HG03469 (cell line): ENCODE measurements around the gene RHOBTB1.
"Not testable (repeated sequence)": the region's sequence is repeated elsewhere in the genome, so short reads cannot be mapped to it uniquely, and the experiment has no call there.

Experiments used
- ATAC-seq: cut with Tn5 transposase; IDR thresholded peaks from one replicate; pipeline ENCODE4 v1.9.1; 2021; ENCODE audit warnings: mild to moderate bottlenecking, moderate library complexity, moderate number of reproducible peaks; ENCODE audit not compliant: unreplicated experiment

RHOBTB1 gene

DNA sequence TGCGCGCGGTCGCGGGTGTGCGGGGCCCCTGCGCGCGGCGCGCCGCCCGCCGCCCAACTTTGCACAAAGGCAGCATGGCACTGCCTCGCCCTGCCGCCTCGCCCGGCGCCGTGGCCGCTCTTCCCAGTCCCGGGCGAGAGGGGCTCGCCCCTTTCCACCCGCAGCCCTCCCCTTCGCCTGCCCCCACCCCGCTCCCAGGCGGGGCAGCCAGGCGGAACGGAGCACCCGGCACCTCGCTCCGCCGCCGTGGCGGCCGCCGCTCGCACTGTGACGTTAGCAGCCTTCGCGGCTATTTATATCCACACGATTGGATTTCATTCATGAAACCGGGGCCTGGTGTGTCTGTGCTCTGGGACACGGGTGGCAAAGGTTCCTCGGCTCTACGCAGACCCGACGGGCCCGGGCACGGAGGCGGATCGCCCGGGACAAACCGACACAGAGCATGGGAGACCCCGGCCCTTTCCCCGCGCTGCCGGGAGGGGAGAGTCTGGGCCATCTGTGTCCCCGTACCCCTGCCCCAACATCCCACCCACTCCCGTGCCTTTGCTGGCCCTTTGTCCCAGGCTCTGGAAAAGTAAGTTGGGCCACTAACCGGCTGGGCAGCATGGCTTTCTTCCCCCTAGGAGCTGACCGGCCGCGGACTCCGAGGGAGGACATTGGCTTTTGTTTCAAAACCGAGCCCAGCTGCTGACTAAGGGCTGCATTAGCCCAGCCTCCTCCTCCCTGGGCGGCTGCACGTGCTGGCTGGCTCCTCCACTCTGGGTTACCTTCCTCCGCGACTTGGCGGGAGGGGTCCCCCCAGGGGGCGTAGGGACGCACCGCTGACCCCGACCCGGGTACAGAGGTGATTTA lies at the start of gene RHOBTB1:
TSS of gene RHOBTB1 (minus strand) at position 128 of the 852 bp plus-strand sequence. CDS start 32,643 bp downstream, outside the sequence.
- peak; percentile 46 for ATAC-seq

GRCh38 chr10:60992636-60993035 lies 48.7 kb upstream of the RHOBTB1 start:
- no peak for ATAC-seq

DNA sequence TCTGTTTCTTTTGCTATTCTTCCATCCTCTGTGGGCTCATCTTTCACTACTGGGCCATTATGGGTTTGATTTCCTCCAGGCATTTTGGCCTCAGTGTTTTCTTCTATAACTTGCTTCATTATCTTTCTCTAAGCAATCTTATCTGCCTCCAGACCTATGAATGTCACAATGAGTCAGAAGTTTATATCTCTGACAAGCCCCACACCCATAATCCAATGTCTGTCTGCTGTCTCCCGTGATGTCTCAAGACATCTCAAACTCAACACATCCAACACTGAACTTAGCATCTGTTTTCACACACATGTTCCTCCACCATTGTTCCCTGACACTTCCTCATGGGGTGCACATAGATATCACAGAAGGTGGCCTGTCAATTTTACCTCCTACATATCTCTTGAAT lies 46.7 kb upstream of the RHOBTB1 start:
- ATAC-seq: no peak

- peak; percentile 84 for ATAC-seq
Observed at GRCh38 chr10:60989400-60989876, 45.5 kb upstream of the RHOBTB1 start.

DNA sequence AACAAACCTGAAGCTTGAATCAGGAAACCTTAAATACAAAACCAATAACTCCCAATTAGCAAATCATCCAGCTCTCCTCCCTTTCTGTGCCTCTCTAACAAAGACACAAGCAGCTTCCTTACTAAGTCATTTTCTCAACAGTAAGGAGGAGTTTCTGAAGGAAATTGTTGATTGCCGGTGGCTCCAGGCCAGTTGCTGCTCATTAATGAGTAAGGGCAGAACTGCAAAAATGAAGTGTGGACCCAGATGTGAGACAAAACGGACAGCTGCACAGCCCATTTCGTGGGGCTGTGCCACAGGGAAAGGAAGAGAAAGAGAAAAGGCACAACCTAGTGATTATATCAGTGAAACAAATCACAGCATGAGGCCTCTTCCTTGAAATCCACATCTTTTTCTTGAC lies 42.8 kb upstream of the RHOBTB1 start:
- ATAC-seq: no peak

DNA sequence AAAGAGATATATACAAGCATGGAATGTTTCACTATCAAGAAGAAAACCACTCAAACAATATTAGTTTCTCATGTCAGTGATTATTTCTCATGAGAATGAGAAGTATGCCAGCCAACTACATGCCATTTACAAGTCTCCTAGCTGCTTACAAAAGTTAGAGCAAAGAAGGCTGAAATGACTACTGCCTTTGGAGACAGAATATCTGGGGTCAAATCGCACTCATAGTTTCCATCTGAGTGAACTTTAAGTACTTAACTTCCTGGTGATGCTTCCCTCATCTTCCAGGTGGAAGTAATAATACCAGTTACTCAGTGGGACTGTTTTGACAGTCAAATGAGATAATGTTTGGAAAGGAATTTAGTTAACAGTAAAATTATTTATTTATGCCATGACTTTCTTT lies 42.0 kb upstream of the RHOBTB1 start:
- no peak for ATAC-seq

GRCh38 chr10:60980997-60981396 lies 37.0 kb upstream of the RHOBTB1 start:
- no peak for ATAC-seq

GRCh38 chr10:60979667-60980104 lies 35.7 kb upstream of the RHOBTB1 start:
- ATAC-seq: no peak

GRCh38 chr10:60978287-60979115 lies 34.5 kb upstream of the RHOBTB1 start:
- ATAC-seq: no peak

DNA sequence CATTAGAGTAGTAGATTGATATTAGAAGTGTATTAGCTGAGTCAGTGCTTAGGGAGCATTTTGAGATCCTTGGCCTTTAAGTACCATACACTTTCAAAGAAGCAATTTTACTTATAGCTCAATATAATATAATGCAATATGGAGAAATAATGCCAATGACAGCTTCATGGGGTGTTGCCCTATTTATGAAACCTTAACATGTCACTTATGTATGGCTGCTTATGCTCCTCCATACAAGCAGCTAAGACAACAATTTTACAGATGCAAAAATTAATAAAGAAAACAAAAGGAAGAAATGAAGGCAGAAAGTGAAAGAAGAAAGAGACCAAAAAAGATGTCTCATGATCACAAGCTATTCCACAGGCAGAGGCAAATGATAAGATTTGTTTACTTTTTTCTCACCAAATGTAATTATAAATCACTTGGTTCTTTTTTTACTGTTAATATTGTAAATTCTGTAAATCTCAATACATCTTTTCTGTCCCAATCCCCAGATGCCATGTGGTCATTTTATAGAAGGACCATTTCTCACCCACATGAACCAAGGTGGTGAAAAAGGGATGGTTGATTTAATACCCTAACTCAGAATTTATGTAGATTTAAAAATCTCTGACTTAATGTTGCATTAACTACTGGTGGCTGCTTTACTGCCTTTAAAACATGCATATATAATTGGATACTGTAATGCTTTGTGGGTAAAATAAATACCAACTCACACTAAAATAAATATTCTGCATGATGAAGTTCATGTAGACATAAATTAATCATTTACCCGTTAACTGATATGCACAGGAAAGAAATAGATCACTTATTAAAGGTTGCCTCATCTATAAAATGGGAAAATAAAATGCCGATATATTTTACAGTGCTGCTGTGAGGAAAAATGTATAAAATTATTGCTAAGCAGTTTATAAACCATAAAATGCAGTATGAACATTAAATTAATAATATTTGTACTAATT lies 33.5 kb upstream of the RHOBTB1 start:
- ATAC-seq: no peak

DNA sequence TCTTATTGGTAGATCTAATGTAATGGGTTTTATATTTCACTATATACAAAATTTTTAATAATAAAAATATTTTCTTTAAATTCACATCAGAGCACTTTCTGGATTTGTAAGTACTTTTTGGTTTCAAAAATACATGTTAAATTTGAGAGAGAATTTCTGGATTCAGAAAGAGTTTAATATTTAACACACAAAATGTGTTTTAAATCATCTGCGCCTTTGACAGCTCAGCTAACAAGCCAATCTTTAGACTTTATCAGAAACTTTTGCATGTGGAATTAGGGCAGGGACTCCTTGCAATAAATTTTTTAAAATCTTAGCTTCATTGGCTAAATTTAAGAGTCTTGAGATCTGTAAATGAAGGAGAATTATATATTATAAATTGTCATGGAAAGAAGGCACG lies 32.7 kb upstream of the RHOBTB1 start:
- ATAC-seq: no peak

- no peak for ATAC-seq
Observed at GRCh38 chr10:60975716-60976115, 31.7 kb upstream of the RHOBTB1 start.

DNA sequence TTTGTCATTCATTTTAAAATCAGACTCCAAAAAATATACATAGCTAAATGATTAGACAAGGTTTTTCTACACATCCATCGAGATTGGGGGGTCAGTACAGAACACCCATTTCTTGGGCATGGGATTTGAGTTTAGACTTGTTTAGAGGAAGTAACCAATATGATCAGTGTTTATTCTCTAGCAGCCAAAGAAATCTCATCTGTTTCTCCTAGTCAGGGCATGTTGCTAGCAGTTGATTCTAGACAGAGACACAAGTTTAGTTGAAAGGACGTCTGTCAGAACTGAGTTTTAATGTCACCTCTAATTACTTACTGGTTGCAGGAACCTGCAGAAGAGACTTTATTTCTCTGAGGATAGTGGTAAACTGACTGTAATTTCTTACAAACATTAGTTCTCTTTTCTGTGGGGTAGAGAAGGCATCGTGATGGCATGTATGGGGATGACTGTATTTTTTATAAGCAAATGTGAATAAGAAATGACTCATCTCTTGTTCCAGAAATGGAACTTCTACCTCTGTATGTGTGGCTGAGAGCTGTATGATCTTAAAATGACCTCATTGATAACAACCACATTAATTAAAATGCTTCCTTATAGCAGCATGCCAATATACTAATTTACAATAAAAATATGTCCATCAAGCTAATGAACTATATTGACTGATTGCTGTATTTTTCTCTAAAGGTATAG lies 30.6 kb upstream of the RHOBTB1 start:
- ATAC-seq: no peak

GRCh38 chr10:60973086-60973485 lies 29.1 kb upstream of the RHOBTB1 start:
- no peak for ATAC-seq

GRCh38 chr10:60972181-60972580 lies 28.2 kb upstream of the RHOBTB1 start:
- not testable (repeated sequence) for ATAC-seq

- no peak for ATAC-seq
Observed at GRCh38 chr10:60970526-60970925, 26.5 kb upstream of the RHOBTB1 start.

DNA sequence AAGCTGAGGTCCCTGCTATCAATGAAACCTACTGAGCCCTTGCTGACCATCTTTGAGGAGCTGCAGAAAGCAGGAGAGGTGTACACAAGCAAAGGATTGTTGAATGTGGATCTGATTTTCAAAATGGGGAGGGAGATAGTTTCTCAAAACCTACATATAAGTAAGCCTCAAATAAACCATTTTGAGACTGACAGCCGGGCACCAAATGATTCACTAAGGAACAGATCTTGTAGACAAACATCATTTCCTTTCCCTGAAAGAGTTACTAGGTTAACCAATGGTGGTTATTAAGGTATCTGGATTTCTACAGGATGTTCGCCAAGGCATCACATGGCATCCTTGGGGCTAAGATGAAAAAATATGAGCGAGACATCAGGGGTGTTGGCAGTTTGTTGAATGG lies 24.5 kb upstream of the RHOBTB1 start:
- no peak for ATAC-seq

DNA sequence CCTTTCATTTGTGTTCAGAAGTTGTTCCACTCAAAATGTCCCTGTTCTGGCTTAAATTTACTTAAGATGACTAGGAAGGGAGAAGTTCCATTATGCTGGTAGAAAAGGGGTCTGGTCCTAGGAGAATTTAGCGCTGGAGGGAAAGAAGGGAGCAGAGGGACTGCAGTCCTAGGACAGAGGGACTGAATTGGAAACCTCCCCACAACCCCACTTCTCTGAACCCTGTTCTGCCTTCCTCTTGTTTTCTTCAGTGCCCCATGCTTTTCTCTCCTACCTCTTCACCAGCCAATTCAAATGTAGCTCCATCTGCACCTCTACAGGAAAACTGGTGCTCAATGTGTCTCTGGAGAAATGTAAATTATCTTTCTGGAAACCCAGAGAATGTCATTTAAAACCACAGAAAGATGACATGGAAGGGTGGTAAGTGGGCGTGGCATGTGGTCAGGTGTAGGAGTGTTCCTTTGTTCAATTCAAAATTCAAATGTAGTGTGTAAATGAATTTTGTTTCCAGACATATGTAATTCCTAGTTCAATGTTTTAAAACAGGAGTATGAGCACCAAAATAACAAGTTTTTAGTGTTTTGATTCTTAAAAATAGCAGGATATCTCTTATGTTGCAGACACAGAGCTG lies 24.0 kb upstream of the RHOBTB1 start:
- no peak for ATAC-seq

DNA sequence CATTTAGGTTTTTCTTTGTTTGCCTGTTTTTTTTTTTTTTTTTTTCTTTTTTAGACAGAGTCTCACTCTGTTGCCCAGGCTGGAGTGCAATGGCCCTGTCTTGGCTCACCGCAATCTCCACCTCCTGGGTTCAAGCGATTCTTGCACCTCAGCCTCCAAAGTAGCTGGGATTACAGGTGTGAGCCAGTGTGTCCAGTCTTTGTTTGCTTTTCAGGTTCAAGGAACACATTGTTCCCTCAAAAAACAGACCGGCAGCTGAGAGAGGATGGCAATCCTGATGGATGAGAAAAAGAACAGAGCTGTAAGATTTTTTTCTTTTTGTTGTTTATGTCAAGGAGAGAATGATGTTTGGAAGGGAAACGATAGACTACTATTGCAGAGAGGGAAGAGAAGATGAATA lies 23.3 kb upstream of the RHOBTB1 start:
- ATAC-seq: no peak
